MCF 10A (cell line): ENCODE data around the gene CNTNAP2. TPM values are rescaled to one million over a fixed set of nuclear protein-coding genes. Genes with fewer than 3 reads are reported as not detected.

Experiments
- BruUV-seq: library from RNA; stranded (reverse); fragments of 400-500 nt; replicated peaks from 2 replicates; lab custom pipeline; 2021; lab: Mats Ljungman, UMichigan
- CTCF ChIA-PET: fragments of 300-600 bp; sonication (Branson Sonifier 250); formaldehyde crosslinking; extraction: SDS; loops from one replicate; lab custom pipeline; 2021; ENCODE audit warnings: antibody characterized with exemption, inconsistent platforms; lab: Yijun Ruan, JAX
- POLR2A ChIA-PET: fragments of 300-600, 350-650 bp; sonication (Branson Sonifier 250); formaldehyde crosslinking; extraction: SDS; loops from one replicate; lab custom pipeline; 2020; ENCODE audit warnings: antibody characterized with exemption, inconsistent platforms; lab: Yijun Ruan, JAX
- DNase-seq: peaks from one replicate; pipeline ENCODE4 v3.0.0-alpha.2; 2018; ENCODE audit not compliant: unreplicated experiment
- H3K27ac Mint-ChIP-seq: one replicate; pipeline ENCODE4 v1.8.0; 2022; ENCODE audit warnings: mild to moderate bottlenecking, low read depth, mixed read lengths; ENCODE audit not compliant: unreplicated experiment
- H3K27me3 Mint-ChIP-seq: one replicate; pipeline ENCODE4 v1.8.0; 2022; ENCODE audit warnings: mixed read lengths; ENCODE audit not compliant: insufficient read depth, unreplicated experiment
- H3K36me3 Mint-ChIP-seq: one replicate; pipeline ENCODE4 v1.8.0; 2022; ENCODE audit warnings: mild to moderate bottlenecking, moderate library complexity, mixed read lengths; ENCODE audit not compliant: insufficient read depth, unreplicated experiment
- H3K4me1 Mint-ChIP-seq: one replicate; pipeline ENCODE4 v1.8.0; 2022; ENCODE audit warnings: mixed read lengths; ENCODE audit not compliant: insufficient read depth, unreplicated experiment
- H3K4me3 Mint-ChIP-seq: one replicate; pipeline ENCODE4 v1.8.0; 2022; ENCODE audit warnings: mild to moderate bottlenecking, moderate library complexity, mixed read lengths; ENCODE audit not compliant: unreplicated experiment
- H3K9me3 Mint-ChIP-seq: one replicate; pipeline ENCODE4 v1.8.0; 2022; ENCODE audit warnings: mixed read lengths; ENCODE audit not compliant: unreplicated experiment
- intact Hi-C: fragments of 100-400 bp; cut with micrococcal nuclease; formaldehyde crosslinking; loops from 2 replicates; pipeline ENCODE4 v1.14.1; 2022
- total RNA-seq: library from RNA; stranded (reverse); gene quantifications from 2 replicates; pipeline ENCODE4 v1.2.3, GENCODE V29; 2022
- TF ChIP-seq, protein P1 (sequence below): fragments of 200-600 bp; IDR thresholded peaks from one replicate; pipeline ENCODE4 v1.8.0; 2022; ENCODE audit warnings: antibody characterized with exemption, mild to moderate bottlenecking; ENCODE audit not compliant: unreplicated experiment

CNTNAP2 gene
- total RNA-seq, 1 experiment from 2014 or later, result 1.1 TPM

DNA sequence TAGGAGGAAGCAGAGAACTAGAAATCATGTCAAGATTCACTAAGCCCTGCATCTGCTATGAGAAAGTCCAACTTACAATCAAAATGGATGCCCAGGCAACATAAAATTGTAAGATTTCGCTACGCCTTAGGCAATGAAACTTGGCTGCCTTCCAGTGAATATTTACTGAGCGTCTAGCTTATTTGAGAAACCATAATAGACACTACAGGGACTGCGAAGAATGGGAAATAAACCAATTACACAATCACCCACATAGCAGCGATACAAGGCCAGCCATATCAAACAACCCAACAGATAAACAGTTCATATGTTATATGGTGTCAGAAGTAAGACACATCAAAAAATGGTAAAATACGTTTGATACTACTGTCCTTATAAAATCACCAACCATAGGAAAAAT is 1928.9 kb downstream of the CNTNAP2 start:
- no TSS peak for BruUV-seq
- TF ChIP-seq, protein P1, sequence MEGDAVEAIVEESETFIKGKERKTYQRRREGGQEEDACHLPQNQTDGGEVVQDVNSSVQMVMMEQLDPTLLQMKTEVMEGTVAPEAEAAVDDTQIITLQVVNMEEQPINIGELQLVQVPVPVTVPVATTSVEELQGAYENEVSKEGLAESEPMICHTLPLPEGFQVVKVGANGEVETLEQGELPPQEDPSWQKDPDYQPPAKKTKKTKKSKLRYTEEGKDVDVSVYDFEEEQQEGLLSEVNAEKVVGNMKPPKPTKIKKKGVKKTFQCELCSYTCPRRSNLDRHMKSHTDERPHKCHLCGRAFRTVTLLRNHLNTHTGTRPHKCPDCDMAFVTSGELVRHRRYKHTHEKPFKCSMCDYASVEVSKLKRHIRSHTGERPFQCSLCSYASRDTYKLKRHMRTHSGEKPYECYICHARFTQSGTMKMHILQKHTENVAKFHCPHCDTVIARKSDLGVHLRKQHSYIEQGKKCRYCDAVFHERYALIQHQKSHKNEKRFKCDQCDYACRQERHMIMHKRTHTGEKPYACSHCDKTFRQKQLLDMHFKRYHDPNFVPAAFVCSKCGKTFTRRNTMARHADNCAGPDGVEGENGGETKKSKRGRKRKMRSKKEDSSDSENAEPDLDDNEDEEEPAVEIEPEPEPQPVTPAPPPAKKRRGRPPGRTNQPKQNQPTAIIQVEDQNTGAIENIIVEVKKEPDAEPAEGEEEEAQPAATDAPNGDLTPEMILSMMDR, result no peak
- intact Hi-C loops, result no loop called here
- peaks cover 13% of the 10 kb centered on the region for H3K27me3 Mint-ChIP-seq
- ChIA-PET POLR2A (no interaction called here), CTCF (interaction anchor here (0.6 kb wide), 1 partner anchor 26 kb away, joined by 3 read pairs; no protein-coding TSS in a partner anchor)
- no peak overlapping the region for H3K4me3 Mint-ChIP-seq
- H3K4me1 Mint-ChIP-seq, result no peaks in the 10 kb centered on the region
- no peaks in the 10 kb centered on the region for H3K9me3 Mint-ChIP-seq
- H3K36me3 Mint-ChIP-seq, result no peaks in the 10 kb centered on the region
- DNase-seq, result peak; percentile 20
- H3K27ac Mint-ChIP-seq, result no peak overlapping the region

DNA sequence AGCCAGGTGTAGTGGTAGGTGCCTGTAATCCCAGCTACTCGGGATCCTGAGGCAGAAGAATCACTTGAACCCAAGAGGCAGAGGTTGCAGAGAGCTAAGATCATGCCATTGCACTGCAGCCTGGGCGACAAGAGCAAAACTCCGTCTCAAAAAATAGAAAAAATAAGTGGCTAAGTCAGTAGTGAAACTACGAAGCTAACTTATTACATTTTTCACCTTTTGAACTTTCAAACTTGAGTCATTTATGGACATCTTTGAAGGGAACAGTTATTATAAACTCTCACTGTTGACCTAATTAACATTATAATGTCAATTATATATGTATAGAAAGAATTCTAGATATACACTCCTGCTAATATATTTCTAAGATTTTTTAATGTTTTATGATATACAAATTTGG is 1932.5 kb downstream of the CNTNAP2 start:
- Mint-ChIP-seq H3K27me3 (no peaks in the 10 kb centered on the region), H3K4me1 (no peaks in the 10 kb centered on the region), H3K4me3 (no peak overlapping the region), H3K36me3 (no peaks in the 10 kb centered on the region), H3K9me3 (no peaks in the 10 kb centered on the region), H3K27ac (no peak overlapping the region)
- no TSS peak for BruUV-seq
- TF ChIP-seq, protein P1, result no peak
- ChIA-PET POLR2A (interaction anchor here (0.7 to 1.0 kb wide), 2 partner anchors 11 to 1903 kb away, joined by 3 read pairs; no protein-coding TSS in a partner anchor), CTCF (interaction anchor here (1.4 kb wide), 1 partner anchor 193 kb away, joined by 6 read pairs; no protein-coding TSS in a partner anchor)
- no peak for DNase-seq
- intact Hi-C loops, result no loop called here

DNA sequence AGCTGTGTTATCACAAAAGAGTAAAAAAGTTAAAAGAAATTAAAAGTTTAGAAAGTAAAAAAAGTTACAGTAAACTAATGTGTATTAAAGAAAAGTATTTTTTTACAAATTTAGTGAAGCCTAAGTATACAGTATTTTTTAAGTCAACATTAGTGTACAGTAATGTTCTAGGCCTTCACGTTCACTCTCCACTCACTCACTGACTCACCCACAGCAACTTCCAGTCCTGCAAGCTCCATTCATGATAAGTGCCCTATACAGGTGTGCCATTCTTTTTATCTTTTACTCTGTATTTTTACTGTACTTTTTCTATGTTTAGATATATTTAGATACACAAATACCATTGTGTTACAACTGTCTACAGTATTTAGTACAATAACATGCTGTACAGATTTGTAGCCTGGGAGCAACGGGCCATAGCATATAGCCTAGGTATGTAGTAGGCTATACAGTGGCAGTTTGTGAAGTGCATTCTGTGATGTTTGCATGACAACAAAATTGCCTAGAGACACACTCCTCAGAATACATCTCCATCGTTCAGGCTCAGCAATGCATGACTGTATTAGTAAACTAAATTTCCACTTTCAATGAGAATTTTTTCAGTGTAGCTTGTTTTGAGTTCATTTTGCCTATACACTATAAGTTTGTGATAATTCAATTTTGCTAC is 1934.0 kb downstream of the CNTNAP2 start:
- Mint-ChIP-seq H3K9me3 (no peaks in the 10 kb centered on the region), H3K27me3 (no peaks in the 10 kb centered on the region), H3K27ac (no peak overlapping the region), H3K36me3 (no peaks in the 10 kb centered on the region), H3K4me3 (no peak overlapping the region), H3K4me1 (no peaks in the 10 kb centered on the region)
- intact Hi-C loops, result no loop called here
- TF ChIP-seq, protein P1, result no peak
- ChIA-PET POLR2A (no interaction called here), CTCF (no interaction called here)
- no TSS peak for BruUV-seq
- no peak for DNase-seq

DNA sequence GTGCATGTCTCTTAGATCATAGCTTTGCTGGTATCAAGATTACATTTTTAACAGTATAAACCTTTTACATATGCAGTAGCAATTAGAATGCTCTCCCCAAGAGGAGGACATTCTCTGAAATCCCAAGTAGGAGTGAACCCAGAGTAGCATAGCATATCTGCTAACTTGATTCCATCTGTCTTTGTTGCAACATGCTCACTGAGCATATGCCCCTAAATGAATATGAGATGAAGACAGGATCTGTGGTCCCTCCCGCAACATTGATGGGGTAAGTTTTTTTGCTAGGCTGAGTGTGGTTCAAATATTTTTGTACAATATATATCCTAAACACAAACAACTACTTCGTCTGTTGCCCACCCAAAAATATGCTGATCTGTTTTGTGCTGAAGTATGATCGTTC is 1939.8 kb downstream of the CNTNAP2 start:
- Mint-ChIP-seq H3K4me1 (no peaks in the 10 kb centered on the region), H3K36me3 (no peaks in the 10 kb centered on the region), H3K27me3 (peaks cover 14% of the 10 kb centered on the region), H3K9me3 (no peaks in the 10 kb centered on the region), H3K4me3 (no peak overlapping the region), H3K27ac (no peak overlapping the region)
- TF ChIP-seq, protein P1, result no peak
- CTCF ChIA-PET, result no interaction called here
- BruUV-seq, result no TSS peak
- DNase-seq, result no peak
- intact Hi-C loops, result no loop called here
- POLR2A ChIA-PET, result no interaction called here
